ENCODE results near the gene BLTP3B. TPM values are rescaled to one million over a fixed set of nuclear protein-coding genes. Genes with fewer than 3 reads are reported as not detected.

BLTP3B gene
- total RNA-seq, 4 donors from 2014 or later, result 33.6 to 71.3 (median 42.5) TPM

- peak overlapping the region; percentile 2 to 52 (median 26) for H3K4me3 ChIP-seq
- ATAC-seq (peak; percentile 86 to 94), DNase-seq (peak; percentile 35 to 63)
- no peaks in the 10 kb centered on the region for H3K27me3 ChIP-seq
- H3K4me1 ChIP-seq, result peaks cover 4 to 7% of the 10 kb centered on the region in 2 donors
- no peak overlapping the region for H3K27ac ChIP-seq
- no peaks in the 10 kb centered on the region for H3K36me3 ChIP-seq
- no peaks in the 10 kb centered on the region for H3K9me3 ChIP-seq
- TF ChIP-seq POLR2A (IDR thresholded peaks at IDR 0.05) (no peak), CTCF (IDR thresholded peaks at IDR 0.05 in 4 of 5, conservative IDR thresholded peaks at IDR 0.05 in 1 of 5) (peak in 2 of 5 experiments; percentile 17 to 43)
- in situ Hi-C loops (cut with MboI; ENCODE audit: low sequenced_read_pairs in 4 of 4) (no loop called here), intact Hi-C loops (cut with DNase I; ENCODE audit: low total_unique reads) (no loop called here)
These were observed 20.9 kb upstream of the BLTP3B start for GRCh38 chr12:100163416-100164152.

GRCh38 chr12:100159391-100160104, 16.9 kb upstream of the BLTP3B start:
- Histone ChIP-seq H3K9me3 (no peaks in the 10 kb centered on the region), H3K36me3 (no peaks in the 10 kb centered on the region), H3K4me1 (peaks cover 4 to 7% of the 10 kb centered on the region in 2 donors), H3K4me3 (no peak overlapping the region), H3K27ac (no peak overlapping the region), H3K27me3 (no peaks in the 10 kb centered on the region)
- in situ Hi-C loops (cut with MboI; ENCODE audit: low sequenced_read_pairs in 4 of 4) (no loop called here), intact Hi-C loops (cut with DNase I; ENCODE audit: low total_unique reads) (no loop called here)
- ATAC-seq, result no peak
- DNase-seq, result no peak
- TF ChIP-seq POLR2A (IDR thresholded peaks at IDR 0.05), result no peak
- no peak for TF ChIP-seq CTCF (IDR thresholded peaks at IDR 0.05 in 4 of 5, conservative IDR thresholded peaks at IDR 0.05 in 1 of 5)

GRCh38 chr12:100158535-100158934, 15.9 kb upstream of the BLTP3B start:
- H3K27ac ChIP-seq, result no peak overlapping the region
- ATAC-seq, result no peak
- DNase-seq, result no peak
- H3K27me3 ChIP-seq, result no peaks in the 10 kb centered on the region
- in situ Hi-C loops (cut with MboI; ENCODE audit: low sequenced_read_pairs in 4 of 4) (no loop called here), intact Hi-C loops (cut with DNase I; ENCODE audit: low total_unique reads) (no loop called here)
- no peaks in the 10 kb centered on the region for H3K9me3 ChIP-seq
- no peak overlapping the region for H3K4me3 ChIP-seq
- peaks cover 0 to under 1% of the 10 kb centered on the region in 2 donors for H3K4me1 ChIP-seq
- no peaks in the 10 kb centered on the region for H3K36me3 ChIP-seq
- no peak for TF ChIP-seq POLR2A (IDR thresholded peaks at IDR 0.05)
- TF ChIP-seq CTCF (IDR thresholded peaks at IDR 0.05 in 4 of 5, conservative IDR thresholded peaks at IDR 0.05 in 1 of 5), result no peak

GRCh38 chr12:100157427-100157821, 14.8 kb upstream of the BLTP3B start:
- intact Hi-C loops (cut with DNase I; ENCODE audit: low total_unique reads), result no loop called here
- H3K27ac ChIP-seq, result no peak overlapping the region
- TF ChIP-seq POLR2A (IDR thresholded peaks at IDR 0.05) (no peak), CTCF (IDR thresholded peaks at IDR 0.05 in 4 of 5, conservative IDR thresholded peaks at IDR 0.05 in 1 of 5) (no peak)
- no peak overlapping the region for H3K4me3 ChIP-seq
- DNase-seq, result no peak
- in situ Hi-C loops (cut with MboI; ENCODE audit: low sequenced_read_pairs in 4 of 4), result no loop called here
- no peaks in the 10 kb centered on the region for H3K36me3 ChIP-seq
- H3K27me3 ChIP-seq, result no peaks in the 10 kb centered on the region
- ATAC-seq, result no peak
- H3K9me3 ChIP-seq, result no peaks in the 10 kb centered on the region
- no peaks in the 10 kb centered on the region for H3K4me1 ChIP-seq
